Endothelial cell of umbilical vein (primary cell): ENCODE measurements around the gene SLC8A1. TPM values are rescaled to one million over a fixed set of nuclear protein-coding genes. Genes with fewer than 3 reads are reported as not detected.

Experiments
- BruUV-seq: library from RNA; stranded (reverse); fragments of 400-500 nt; replicated peaks from 2 replicates; lab custom pipeline; 2021; lab: Mats Ljungman, UMichigan
- CTCF ChIA-PET: fragments of 300-600, 350-600 bp; sonication (Branson Sonifier 250); formaldehyde crosslinking; loops from one replicate; lab custom pipeline; 2021; ENCODE audit warnings: antibody characterized with exemption, inconsistent platforms; lab: Charles Lee
- POLR2A ChIA-PET: fragments of 300-600, 350-600 bp; sonication (Branson Sonifier 250); formaldehyde crosslinking; loops from one replicate; lab custom pipeline; 2021; ENCODE audit warnings: antibody characterized with exemption, inconsistent platforms; lab: Charles Lee
- DNase-seq: peaks from one replicate; pipeline ENCODE4 v3.0.0-alpha.2; 2011; ENCODE audit warnings: low read depth, low spot score
- FAIRE-seq: peaks from 2 replicates; lab custom pipeline; 2011; peaks lifted over from hg19 to GRCh38; lab: Jason Lieb, UNC
- H2AFZ ChIP-seq: 2 replicates; pipeline ENCODE4 v1.6.0; 2012; ENCODE audit warnings: low read depth, low read length, control low read depth, inconsistent platforms
- H3K27ac ChIP-seq: 2 replicates; pipeline ENCODE4 v1.5.1; 2011; ENCODE audit warnings: low read depth, mild to moderate bottlenecking, control low read depth, low read length, moderate library complexity; ENCODE audit not compliant: insufficient read depth
- H3K27me3 ChIP-seq, 2 experiments: 2 replicates each; pipeline versions ENCODE4 v1.6.0 to v1.6.1; 2011; ENCODE audit warnings: low read length in 2 of 2, mixed read lengths in 1 of 2; ENCODE audit not compliant: control insufficient read depth in 2 of 2, insufficient read depth in 2 of 2
- H3K36me3 ChIP-seq, 2 experiments: 2 replicates in 1 of 2; 3 replicates in 1 of 2; pipeline ENCODE4 v1.5.1; 2011; ENCODE audit warnings: low read length in 2 of 2, mild to moderate bottlenecking in 1 of 2, moderate library complexity in 1 of 2; ENCODE audit not compliant: control insufficient read depth in 2 of 2, insufficient read depth in 2 of 2; ENCODE audit errors: extremely low read depth in 1 of 2
- H3K4me1 ChIP-seq: 3 replicates; pipeline ENCODE4 v1.5.1; 2011; ENCODE audit warnings: mild to moderate bottlenecking, low read length; ENCODE audit not compliant: control insufficient read depth, insufficient read depth; ENCODE audit errors: extremely low read depth
- H3K4me2 ChIP-seq: 2 replicates; pipeline ENCODE4 v1.6.1; 2011; ENCODE audit warnings: low read length, control low read depth, mixed read lengths; ENCODE audit not compliant: insufficient read depth
- H3K4me3 ChIP-seq, 3 experiments: fragments of 200-600 bp in 1 of 3; sonication (generic), shearing (Covaris generic) in 1 of 3; replicated peaks in 1 of 3; 2 replicates each; pipeline ENCODE4 v1.5.1; 2011 to 2016; ENCODE audit warnings: control low read depth in 3 of 3, low read length in 3 of 3, mild to moderate bottlenecking in 2 of 3, inconsistent platforms in 1 of 3, low read depth in 1 of 3, moderate library complexity in 1 of 3; ENCODE audit not compliant: insufficient read depth in 1 of 3
- H3K79me2 ChIP-seq: 2 replicates; pipeline ENCODE4 v1.6.0; 2012; ENCODE audit warnings: low read length, inconsistent platforms; ENCODE audit not compliant: control insufficient read depth, insufficient read depth
- H3K9ac ChIP-seq: replicated peaks from 2 replicates; pipeline ENCODE3; 2011; ENCODE audit warnings: low read length, control low read depth; ENCODE audit not compliant: insufficient read depth; ENCODE audit errors: extremely low read depth
- H3K9me1 ChIP-seq: replicated peaks from 3 replicates; pipeline ENCODE4 v1.6.0; 2011; ENCODE audit warnings: mild to moderate bottlenecking, low read length; ENCODE audit not compliant: control insufficient read depth, insufficient read depth; ENCODE audit errors: extremely low read depth
- H3K9me3 ChIP-seq: replicated peaks from 2 replicates; pipeline ENCODE4 v1.5.1; 2012; ENCODE audit warnings: low read length, inconsistent platforms; ENCODE audit not compliant: control insufficient read depth, insufficient read depth
- H4K20me1 ChIP-seq: replicated peaks from 2 replicates; pipeline ENCODE3; 2011; ENCODE audit warnings: mild to moderate bottlenecking, low read length; ENCODE audit not compliant: control insufficient read depth, insufficient read depth; ENCODE audit errors: extremely low read depth
- CTCF ChIP-seq, 2 donors: IDR thresholded peaks; 1 replicate in 1 of 2; 2 replicates in 1 of 2; pipeline ENCODE4 v1.5.1; 2011; ENCODE audit warnings: low read length in 2 of 2, mild to moderate bottlenecking in 2 of 2, moderate library complexity in 2 of 2, control low read depth in 1 of 2, inconsistent platforms in 1 of 2, low read depth in 1 of 2; ENCODE audit not compliant: insufficient read depth in 1 of 2; ENCODE audit errors: extremely low read depth in 1 of 2
- EZH2 ChIP-seq: IDR thresholded peaks from 2 replicates; pipeline ENCODE4 v1.6.1; 2012; ENCODE audit warnings: borderline replicate concordance, low read depth, mild to moderate bottlenecking, moderate library complexity, low read length, inconsistent platforms; ENCODE audit not compliant: severe bottlenecking
- FOS ChIP-seq: IDR thresholded peaks from 2 replicates; pipeline ENCODE4 v1.6.1; 2011; ENCODE audit warnings: mild to moderate bottlenecking, low read length, moderate library complexity, borderline replicate concordance; ENCODE audit not compliant: insufficient read depth
- GATA2 ChIP-seq: IDR thresholded peaks from 2 replicates; pipeline ENCODE4 v1.7.0; 2011; ENCODE audit warnings: low read depth, mild to moderate bottlenecking, moderate library complexity, mixed read lengths, low read length; ENCODE audit not compliant: insufficient read length, insufficient read depth
- JUN ChIP-seq: IDR thresholded peaks from 2 replicates; pipeline ENCODE4 v1.6.1; 2011; ENCODE audit warnings: borderline replicate concordance, low read depth; ENCODE audit not compliant: insufficient read length, insufficient read depth
- MYC ChIP-seq: IDR thresholded peaks from one replicate; pipeline ENCODE4 v1.6.1; 2011; ENCODE audit warnings: mild to moderate bottlenecking, low read depth, low read length
- POLR2A ChIP-seq: IDR thresholded peaks from 2 replicates; pipeline ENCODE4 v1.6.1; 2012; ENCODE audit warnings: low read depth, mild to moderate bottlenecking, control low read depth, low read length
- POLR2AphosphoS5 ChIP-seq: IDR thresholded peaks from 2 replicates; pipeline ENCODE4 v1.6.1; 2012; ENCODE audit warnings: low read depth, mild to moderate bottlenecking, control low read depth, low read length, moderate library complexity; ENCODE audit not compliant: insufficient read depth
- dilution Hi-C: fragments of 300-500 bp; cut with MboI; formaldehyde crosslinking; loops from one replicate; pipeline ENCODE4 v1.15.0; 2019; ENCODE audit warnings: low sequenced_read_pairs; ENCODE audit not compliant: extremely low pct_ligation_motif_present
- intact Hi-C: fragments of 100-400 bp; cut with micrococcal nuclease; formaldehyde crosslinking; loops from one replicate; pipeline ENCODE4 v1.10.0; 2022
- polyA plus RNA-seq, 4 experiments: library from polyadenylated mRNA; depleted of rRNA in 3 of 4; stranded (reverse) in 3 of 4; unstranded in 1 of 4; fragments of >200 nt; gene quantifications; 2 replicates each; pipeline versions ENCODE4 v1.2.1 to v1.2.3, GENCODE V29; 2011 to 2012; ENCODE audit warnings: missing spikeins in 1 of 4
- total RNA-seq: library from RNA; stranded (reverse); gene quantifications from 2 replicates; pipeline ENCODE4 v1.2.3, GENCODE V29; 2021
- TF ChIP-seq, protein P1 (sequence below): IDR thresholded peaks from 2 replicates; pipeline ENCODE4 v1.6.1; 2011; ENCODE audit not compliant: insufficient read depth, insufficient read length

SLC8A1 gene
- total and polyA plus RNA-seq, 2 donors (not counting 3 experiments of a cell fraction or from before 2014, with no cell fraction given) = 0.19 to 1.8 TPM

DNA sequence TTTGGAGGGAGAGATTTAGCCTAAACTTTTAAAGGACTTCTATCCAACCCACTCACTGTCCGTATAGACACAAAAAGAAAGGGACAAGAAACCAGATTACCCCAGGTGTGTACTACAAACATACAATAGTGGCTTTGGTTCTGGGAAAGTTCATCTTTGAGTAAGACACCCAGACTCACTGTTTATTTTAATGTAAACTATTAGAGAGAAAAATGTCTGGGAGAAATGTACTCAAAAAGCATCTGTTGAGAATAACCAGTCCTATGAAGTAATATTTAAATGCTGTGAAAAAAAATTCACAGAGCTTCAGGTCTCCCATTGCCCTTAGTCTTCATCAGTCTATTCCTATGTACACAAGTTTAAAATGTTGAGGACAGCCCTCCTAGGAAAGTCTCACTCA, 107.5 kb downstream of the SLC8A1 start:
- BruUV-seq = no TSS peak

More for the DNA sequence above, 107.5 kb downstream of the SLC8A1 start:
- no peaks in the 10 kb centered on the region for H3K4me1 ChIP-seq
- H3K9me3 ChIP-seq = no peaks in the 10 kb centered on the region
- ChIA-PET CTCF (no interaction called here), POLR2A (no interaction called here)
- TF ChIP-seq CTCF (IDR thresholded peaks at IDR 0.05; ENCODE audit: extremely low read depth in 1 of 2, insufficient read depth in 1 of 2, low read depth in 1 of 2, low read length in 2 of 2) = no peak
- no peak for TF ChIP-seq POLR2AphosphoS5
- no peak for TF ChIP-seq EZH2
- no peak for TF ChIP-seq FOS
- TF ChIP-seq MYC = no peak
- no peak for TF ChIP-seq GATA2
- TF ChIP-seq, protein P1, sequence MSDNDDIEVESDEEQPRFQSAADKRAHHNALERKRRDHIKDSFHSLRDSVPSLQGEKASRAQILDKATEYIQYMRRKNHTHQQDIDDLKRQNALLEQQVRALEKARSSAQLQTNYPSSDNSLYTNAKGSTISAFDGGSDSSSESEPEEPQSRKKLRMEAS = no peak
- no peak for TF ChIP-seq POLR2A
- no peak for TF ChIP-seq JUN
- no peak overlapping the region for H3K9ac ChIP-seq
- intact Hi-C loops (no loop called here), dilution Hi-C loops (no loop called here)
- H3K4me2 ChIP-seq = no peak overlapping the region
- FAIRE-seq (no peak), DNase-seq (no peak)
- no peaks in the 10 kb centered on the region for H3K27me3 ChIP-seq
- H4K20me1 ChIP-seq = no peaks in the 10 kb centered on the region
- no peaks in the 10 kb centered on the region for H3K79me2 ChIP-seq
- no peaks in the 10 kb centered on the region for H3K36me3 ChIP-seq
- H3K4me3 ChIP-seq = no peak overlapping the region
- H3K27ac ChIP-seq = no peak overlapping the region
- H3K9me1 ChIP-seq = no peaks in the 10 kb centered on the region
- H2AFZ ChIP-seq = no peak overlapping the region
